GM19395 (cell line): ENCODE results near the gene XRCC2.
"Not testable (repeated sequence)": the region's sequence is repeated elsewhere in the genome, so short reads cannot be mapped to it uniquely, and the experiment has no call there.

Experiments used
- ATAC-seq: cut with Tn5 transposase; IDR thresholded peaks from one replicate; pipeline ENCODE4 v1.9.1; 2021; ENCODE audit warnings: mild to moderate bottlenecking, moderate library complexity; ENCODE audit not compliant: unreplicated experiment

XRCC2 gene

GRCh38 chr7:152666078-152666477, 9.9 kb downstream of the XRCC2 start:
- no peak for ATAC-seq

DNA sequence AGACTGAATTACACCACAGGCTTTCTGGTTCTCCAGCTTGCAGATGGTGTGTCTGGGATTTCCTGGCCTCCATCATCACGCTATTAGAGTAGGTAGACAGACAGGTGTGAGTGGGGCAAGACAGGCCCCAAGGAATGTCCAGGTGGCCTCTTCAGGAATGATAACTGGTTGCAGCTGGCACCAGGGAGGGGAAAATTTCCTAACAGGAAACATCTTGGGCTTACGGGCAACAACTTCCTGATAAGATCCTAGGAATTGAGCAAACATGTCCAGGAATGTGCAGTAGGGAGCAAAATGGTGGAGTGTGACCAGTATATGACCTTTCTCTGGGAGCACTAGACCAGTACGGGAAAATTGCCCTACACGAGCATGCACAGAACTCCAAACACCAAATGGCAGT, 11.3 kb downstream of the XRCC2 start:
- ATAC-seq, result no peak

GRCh38 chr7:152663931-152664330, 12.0 kb downstream of the XRCC2 start:
- no peak for ATAC-seq

DNA sequence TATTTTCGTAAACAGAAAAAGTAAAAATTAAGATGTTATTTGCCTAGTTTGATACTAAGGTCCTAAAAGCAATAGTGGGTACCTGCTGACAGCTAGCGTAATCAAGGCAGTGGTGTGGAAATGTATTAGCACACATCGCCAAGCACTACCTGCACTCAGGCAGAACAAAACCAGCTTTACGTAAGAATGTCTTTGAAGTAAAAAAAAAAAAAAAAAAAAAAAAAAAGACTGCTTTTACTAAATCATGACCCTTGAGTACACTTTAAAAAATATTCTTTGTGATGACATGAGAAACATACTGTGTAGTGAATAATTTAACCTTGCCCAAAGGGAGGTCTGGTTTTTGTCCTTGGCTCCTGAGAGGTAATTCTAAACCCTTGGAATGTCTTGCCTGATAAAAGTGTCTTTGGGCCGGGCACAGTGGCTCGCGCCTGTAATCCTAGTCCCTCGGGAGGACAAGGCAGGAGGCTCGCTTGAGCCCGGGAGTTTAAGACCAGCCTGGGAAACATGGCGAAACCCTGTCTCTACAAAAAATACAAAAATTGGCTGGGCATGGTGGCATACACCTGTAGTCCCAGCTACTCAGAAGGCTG, 12.7 kb downstream of the XRCC2 start:
- ATAC-seq, result no peak

- no peak for ATAC-seq
Measured at GRCh38 chr7:152661479-152661878, 14.5 kb downstream of the XRCC2 start.

- no peak for ATAC-seq
Measured at GRCh38 chr7:152660021-152660420, 15.9 kb downstream of the XRCC2 start.

DNA sequence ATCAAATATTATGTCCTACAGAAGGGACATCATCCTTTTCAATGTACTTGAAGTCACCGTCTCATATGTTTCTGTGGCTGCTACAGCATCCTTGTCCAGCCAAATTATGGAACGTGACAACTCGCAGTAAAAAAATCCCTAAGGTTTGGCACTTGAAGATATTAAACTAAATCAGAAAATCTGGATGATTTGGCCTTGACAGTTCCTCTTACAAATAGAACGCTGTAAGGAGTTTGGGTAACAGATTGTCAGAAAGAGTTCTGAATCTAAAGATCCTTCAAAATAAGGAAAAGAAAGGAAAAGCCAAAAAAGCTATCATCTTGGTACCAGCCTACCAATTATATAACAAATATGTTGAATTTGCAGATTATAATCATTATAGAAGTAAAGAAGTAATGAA, 21.0 kb downstream of the XRCC2 start:
- no peak for ATAC-seq

GRCh38 chr7:152649220-152649619, 26.7 kb downstream of the XRCC2 start:
- no peak for ATAC-seq

GRCh38 chr7:152647009-152647408, 28.9 kb downstream of the XRCC2 start:
- no peak for ATAC-seq

GRCh38 chr7:152646579-152646978, 29.4 kb downstream of the XRCC2 start:
- ATAC-seq, result not testable (repeated sequence)

- ATAC-seq, result no peak
Measured at GRCh38 chr7:152643979-152644559, 31.9 kb downstream of the XRCC2 start.

GRCh38 chr7:152641384-152641783, 34.6 kb downstream of the XRCC2 start:
- no peak for ATAC-seq

DNA sequence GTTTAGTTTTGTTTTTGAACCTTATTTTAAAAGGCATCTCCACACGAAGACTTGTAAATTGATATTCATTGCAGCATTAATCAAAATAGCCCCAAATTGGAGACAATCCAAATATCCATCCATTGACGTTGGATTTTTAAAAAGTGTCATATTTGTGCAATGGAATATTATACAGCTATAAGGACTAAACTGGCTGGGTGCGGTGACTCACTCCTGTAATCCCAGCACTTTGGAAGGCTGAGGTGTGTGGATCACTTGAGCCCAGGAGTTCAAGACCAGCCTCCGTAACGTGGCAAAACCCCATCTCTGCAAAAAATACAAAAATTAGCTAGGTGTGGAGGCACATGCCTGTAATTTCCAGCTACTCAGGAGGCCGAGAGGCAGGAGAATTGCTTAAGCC, 35.1 kb downstream of the XRCC2 start:
- ATAC-seq, result no peak

- ATAC-seq, result no peak
Measured at GRCh38 chr7:152637920-152638580, 37.9 kb downstream of the XRCC2 start.

DNA sequence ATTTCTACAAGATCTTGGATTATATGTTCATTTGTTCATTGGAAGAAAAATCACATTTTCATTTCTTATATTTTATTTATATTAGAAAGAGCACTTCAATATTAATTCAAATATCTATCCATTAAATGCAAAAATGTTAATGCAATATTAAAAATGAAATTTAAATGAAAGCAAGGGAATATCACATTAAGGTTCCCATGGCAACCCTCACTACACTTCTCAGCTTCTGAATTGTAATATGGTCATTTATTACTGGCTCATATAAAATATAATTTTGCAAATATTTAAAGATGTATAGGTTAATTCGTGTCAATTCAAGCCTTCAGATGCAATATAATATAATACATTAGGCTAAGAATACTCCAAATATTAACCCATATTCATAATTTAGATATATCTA, 38.8 kb downstream of the XRCC2 start:
- ATAC-seq, result no peak

- ATAC-seq, result no peak
Measured at GRCh38 chr7:152636441-152636840, 39.5 kb downstream of the XRCC2 start.

DNA sequence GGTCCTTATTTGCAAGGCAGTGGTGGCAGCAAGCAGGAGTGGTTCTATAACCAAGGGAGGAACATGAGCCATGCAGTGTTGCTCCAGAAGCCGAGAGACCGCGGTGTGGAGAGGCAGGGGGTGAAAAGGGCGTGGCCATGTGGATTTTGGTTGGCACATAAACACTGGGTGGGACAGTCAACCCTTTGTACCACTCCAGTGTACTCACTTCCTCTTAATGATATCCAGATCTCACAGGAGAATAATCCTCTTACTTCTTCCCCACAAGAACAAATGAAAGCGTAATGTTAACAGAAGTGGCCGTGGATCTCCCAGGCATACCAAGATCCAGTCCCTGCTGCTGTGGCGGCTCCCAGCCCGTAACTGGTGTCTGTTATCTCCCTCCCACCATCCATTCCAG, 42.4 kb downstream of the XRCC2 start:
- ATAC-seq, result no peak

GRCh38 chr7:152633072-152633471, 42.9 kb downstream of the XRCC2 start:
- ATAC-seq, result no peak

- not testable (repeated sequence) for ATAC-seq
Measured at GRCh38 chr7:152628772-152629171, 47.2 kb downstream of the XRCC2 start.

GRCh38 chr7:152624228-152624627, 51.7 kb downstream of the XRCC2 start:
- no peak for ATAC-seq

DNA sequence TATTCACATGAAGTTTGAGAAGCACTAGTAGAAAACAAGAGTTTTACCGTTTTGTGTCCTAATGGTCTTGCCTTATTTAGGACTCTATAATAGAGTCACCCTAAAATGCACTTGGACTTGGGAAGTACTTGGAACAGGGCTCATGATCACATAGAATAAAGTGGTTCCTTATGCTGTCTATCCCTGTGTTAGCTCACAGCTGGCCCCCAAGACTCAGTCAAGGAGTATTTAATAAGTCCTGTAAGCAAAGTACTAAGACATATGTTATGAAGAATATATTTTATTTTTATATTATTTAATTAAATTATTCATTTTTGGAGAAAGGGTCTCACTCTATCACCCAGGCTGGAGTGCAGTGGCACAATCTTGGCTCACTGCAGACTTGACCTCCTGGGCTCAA, 54.5 kb downstream of the XRCC2 start:
- ATAC-seq, result no peak

GRCh38 chr7:152619027-152619739, 56.8 kb downstream of the XRCC2 start:
- no peak for ATAC-seq
